ENCODE measurements around the gene RPA1.
"Not testable (repeated sequence)": the region's sequence is repeated elsewhere in the genome, so short reads cannot be mapped to it uniquely, and the experiment has no call there.

Gene RPA1

DNA sequence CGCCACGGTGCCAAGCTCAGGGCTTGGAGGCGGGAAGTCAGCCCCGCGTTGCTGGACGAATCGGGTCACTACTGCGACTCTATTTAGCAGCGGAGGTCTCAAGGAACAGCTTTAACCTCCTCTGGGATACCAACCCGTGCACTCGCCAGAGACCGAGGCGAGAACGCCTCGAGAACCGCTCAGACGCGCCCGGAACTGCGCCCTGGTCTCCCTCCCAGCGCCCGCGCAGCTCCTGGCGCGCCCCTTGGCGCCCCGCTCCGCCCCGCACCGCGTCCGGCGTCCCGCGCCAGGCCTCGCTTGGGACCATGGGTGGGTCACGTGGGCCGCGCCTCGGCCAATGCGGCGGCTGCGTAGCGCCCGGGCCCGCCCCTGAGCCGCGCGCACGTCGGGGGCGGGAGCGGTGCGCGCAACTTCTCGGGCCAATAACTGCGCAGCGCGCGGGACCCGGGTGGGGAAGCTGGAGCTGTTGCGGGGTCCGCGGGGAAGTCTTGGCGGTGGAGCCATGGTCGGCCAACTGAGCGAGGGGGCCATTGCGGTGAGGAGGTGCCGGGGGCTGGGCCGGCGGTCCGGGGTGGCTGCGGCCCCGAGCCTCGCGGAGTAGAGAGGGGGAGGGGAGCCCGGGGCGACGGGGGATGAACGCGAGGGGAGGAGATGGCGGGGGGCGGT is at the start of gene RPA1, which contains the start of gene SMYD4:
Gene RPA1 (plus strand): TSS at position 414 of the 666 bp plus-strand sequence. CDS start 89 bp downstream, at position 503.
Gene SMYD4 (minus strand): TSS at position 311 of the 666 bp plus-strand sequence. CDS start 1,908 bp downstream, outside the sequence.
- DNase-seq (ENCODE audit: low spot score) = peak; percentile 84

DNA sequence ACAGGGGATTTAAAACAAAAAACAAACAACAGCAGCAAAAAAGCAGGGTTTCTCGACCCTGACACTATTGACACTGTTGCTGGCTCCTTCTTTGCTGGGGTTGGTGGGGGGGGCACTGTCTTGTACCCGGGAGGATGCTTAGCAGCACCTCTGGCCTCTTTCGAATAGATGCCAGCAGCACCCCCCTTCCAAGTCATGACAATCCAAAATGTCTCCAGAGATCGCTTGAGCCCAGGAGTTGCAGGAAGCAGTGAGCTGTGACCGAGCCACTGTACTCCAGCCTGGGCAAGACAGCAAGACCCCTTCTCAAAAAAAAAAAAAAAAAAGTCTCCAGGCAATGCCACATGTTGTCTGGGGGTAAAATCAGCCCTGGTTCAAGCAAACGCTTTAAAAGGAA is 47.6 kb upstream of the RPA1 start:
- DNase-seq (ENCODE audit: low spot score) = no peak

DNA sequence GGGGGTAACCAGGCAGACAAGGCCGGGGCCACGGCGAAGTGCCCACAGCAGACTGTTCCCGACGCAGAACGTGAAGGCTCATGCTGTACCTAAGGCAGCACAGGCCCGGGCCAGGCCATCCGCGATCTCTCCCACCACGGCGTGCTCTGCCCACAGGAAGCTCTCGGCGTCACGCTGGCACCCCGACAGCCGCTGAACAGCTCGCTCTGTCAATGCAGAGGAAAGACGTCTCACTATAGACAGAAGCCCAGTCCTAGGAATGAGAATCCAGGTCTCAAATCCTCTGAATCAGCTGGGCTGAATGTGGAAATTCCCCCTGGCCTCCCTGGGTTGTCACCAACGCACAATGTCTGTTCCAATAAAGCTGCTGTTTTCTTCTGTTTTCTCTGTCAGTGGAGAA is 46.5 kb upstream of the RPA1 start:
- DNase-seq (ENCODE audit: low spot score) = no peak

DNA sequence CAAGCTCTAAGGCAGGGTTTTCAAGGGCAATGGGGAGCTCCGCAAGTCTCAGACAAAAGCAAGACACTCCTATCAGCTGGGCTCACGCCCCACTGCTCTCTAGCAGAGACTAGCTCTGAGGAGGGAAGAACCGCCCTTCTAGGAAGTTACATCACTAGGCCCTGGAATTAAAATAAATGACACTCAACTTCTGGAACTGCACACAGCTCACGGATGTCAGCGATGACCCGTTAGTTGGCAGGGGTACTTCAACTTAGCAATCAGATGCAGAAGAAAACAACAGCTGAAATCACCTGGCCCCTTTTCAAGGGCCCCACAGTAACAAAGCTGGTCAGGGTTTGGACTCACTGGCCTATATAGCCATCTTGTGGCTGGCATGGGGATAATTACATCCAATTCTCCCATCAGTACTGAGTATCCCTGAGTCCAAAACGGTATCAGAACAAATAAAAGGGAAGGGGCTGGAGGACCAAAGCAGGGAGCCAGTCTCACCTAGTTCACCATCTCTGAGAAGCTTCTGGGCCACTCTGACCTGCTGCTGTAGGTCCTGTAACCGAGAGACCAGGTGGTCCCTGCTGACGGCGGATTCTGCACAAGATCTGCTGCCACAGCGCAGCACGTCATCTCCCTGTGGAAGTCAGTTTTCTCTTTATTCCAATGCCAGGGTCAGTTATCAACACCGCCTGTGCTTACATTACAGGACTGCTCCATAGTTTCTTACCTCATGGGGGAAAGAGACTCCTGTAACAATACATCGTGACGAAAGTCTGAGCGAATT is 45.8 kb upstream of the RPA1 start:
- DNase-seq (ENCODE audit: low spot score) = peak; percentile 47

DNA sequence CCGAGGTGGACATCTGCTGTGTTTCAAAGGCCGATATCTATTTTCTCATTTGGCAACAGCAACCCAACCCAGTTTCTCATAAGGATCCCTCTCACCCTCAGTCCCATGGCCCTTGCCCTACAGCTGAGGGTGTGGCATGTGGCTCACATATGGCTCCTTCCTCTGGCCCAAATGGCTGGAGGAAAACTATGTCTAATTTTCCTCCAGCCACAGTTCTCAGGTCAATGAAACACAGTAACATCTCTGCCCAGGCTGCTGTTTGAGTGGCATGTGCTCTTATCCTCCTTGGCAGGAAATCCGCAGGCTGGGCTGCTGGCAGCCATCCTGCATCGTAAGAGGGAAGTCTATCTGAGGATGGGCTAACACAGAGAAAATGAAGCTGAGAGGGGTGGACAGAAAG is 43.9 kb upstream of the RPA1 start:
- no peak for DNase-seq (ENCODE audit: low spot score)

DNA sequence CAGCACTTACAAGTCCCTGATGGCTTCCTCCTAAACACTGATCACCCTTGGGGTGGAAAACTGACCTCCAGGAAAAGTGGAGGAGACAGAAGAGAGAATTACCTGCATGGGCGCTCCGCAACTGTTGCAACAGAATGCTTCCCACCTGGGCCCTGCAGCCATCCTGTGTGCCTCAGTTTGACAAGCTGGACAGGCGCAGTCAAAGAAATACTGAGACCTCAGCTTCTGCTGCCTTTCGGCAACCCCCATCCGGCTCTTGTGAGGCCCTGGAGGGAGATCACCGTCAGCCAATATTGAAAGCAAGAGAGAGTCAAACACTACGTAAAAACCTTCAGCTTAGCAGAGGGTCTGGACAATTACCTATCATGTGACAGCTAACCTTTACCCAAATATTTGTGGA is 43.1 kb upstream of the RPA1 start:
- DNase-seq (ENCODE audit: low spot score) = no peak

DNA sequence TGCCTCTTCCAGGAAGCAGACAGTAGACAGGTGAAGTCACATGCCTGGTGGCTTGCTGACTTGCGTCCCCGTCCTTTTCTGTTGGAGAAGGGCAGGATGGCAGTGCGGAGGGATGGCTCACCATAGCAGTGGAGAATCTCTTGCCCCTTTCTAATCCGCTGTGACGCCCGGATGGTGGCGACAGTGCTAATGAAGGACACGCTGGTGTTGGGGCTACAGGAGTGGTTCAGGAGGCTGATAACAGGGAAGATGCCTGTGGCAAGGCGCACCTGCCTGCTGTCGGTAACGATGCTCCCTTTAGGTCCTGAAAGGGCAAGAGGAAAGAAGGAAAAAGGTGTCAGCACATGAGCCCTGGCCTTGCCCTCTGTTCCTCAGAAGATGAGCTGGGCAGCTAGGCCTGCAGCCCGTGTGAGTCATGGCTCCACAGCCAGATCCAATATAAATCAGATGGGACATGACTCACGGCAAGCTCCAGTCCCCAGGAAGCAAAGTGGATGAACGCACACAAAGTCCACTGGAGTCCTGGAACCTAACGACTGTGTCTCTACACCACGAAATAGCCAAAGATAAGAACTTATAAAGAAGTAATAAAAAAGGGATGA is 42.4 kb upstream of the RPA1 start:
- no peak for DNase-seq (ENCODE audit: low spot score)

DNA sequence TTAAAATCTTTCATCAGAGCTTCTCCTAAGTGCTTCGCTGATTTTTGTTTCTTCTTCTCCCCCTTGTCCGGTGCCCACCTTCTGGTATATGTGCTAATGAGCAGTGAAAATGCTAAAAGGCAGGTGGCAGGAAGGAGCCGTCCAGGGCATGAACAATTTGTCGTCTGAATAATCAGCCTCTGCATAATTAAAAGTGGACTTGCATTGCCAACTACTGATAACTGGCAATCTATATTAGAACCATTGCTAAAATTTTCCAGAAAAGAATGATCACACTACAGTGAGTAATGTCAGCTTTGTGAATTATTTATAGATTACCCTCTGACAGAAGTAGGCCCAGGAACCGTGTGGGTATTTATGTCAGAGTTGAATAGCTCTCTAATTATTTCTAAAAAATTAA is 39.9 kb upstream of the RPA1 start:
- DNase-seq (ENCODE audit: low spot score) = no peak

DNA sequence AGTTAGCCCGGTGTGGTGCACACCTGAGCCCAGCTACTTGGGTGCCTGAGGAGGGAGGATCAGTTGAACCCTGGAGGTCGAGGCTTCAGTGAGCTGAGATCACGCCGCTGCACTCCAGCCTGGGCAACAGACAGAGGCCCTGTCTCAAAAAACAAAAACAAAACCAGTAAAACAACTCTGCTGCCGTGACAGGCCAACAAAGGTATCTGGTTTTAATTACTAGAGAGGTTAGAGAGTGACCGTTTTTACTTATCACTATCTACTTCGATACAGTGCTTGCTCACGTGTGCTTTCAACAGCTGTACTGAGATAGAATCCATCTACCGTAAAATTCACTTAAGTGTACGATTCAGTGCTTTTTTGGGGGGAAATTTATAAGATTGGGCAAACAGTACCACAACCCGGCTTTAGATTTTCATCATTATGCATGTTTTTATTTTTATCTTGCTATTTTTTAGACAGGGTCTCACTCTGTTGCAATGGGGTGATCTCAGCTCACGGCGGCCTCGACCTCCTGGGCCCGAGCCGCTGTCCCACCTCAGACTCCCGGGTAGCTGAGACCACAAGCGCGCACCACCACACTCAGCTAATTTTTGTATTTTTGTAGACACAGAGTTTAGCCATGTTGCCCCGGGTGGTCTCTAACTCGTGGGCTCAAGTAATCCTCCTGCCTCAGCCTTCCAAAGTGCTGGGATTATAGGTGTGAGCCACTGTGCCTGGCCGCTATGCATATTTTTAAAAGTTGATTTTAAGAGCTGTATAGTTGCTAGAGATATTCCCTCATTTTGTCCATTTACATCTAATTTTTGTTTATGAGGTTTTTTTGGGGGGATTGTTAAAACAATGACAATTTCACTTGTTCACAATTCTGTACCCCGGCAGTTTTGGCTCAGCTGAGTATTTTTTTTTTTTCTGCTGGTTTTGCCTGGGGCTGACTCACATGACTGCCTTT is 37.0 kb upstream of the RPA1 start:
- no peak for DNase-seq (ENCODE audit: low spot score)

DNA sequence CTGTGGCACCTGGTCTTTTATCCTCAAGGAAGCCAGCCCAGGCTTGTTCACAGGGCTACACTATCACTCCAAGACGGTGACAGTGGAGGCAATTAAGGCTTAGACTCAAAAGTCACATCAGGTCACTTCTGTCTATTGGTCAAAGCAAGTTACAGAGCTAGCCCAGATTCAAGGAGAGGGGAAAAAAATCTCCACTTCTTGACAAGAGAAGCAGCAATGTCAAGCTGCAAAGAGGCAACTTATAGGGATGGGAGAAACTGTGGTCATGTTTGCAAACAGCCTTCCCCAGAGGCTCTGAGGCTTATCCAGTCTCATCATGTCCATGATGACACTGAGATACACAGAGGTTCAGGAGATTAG is 36.4 kb upstream of the RPA1 start:
- no peak for DNase-seq (ENCODE audit: low spot score)

DNA sequence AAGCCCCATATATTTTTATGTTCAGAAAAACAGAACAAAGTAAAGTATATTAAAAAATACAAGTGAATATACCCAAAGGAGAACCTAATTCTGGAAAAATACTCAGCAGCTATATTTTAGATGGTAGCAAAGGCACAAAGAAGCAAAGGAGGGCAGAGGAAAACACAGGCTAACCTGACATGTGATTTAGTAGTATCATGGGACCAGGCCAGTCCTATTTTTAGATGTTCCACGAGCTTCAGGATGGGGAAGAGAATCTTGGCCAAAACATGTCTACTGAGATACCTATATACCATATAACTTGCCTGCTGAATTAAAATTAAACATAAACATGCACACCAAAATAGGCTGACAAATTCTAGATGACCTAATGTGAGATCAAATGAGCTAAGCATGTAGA is 33.0 kb upstream of the RPA1 start:
- peak; percentile 49 for DNase-seq (ENCODE audit: low spot score)

DNA sequence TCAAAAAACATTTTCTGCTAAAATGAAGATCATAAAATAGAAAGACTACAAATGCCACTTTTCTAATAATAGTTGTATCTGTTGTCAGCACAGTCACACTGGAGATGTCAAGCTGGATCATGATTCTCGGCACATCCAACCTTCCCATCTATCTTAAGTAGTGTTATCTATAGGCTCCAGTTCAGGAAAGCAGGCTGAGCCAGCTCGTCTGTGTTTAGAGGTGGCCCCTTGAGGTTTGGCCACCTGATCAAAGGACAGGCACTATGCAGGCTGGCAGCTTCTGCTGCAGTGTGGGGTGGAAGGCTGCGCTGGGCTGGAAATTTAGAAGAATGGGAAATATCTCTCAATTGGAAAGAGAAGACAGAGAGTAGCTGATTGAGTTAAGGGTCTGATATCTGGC is 32.5 kb upstream of the RPA1 start:
- no peak for DNase-seq (ENCODE audit: low spot score)

DNA sequence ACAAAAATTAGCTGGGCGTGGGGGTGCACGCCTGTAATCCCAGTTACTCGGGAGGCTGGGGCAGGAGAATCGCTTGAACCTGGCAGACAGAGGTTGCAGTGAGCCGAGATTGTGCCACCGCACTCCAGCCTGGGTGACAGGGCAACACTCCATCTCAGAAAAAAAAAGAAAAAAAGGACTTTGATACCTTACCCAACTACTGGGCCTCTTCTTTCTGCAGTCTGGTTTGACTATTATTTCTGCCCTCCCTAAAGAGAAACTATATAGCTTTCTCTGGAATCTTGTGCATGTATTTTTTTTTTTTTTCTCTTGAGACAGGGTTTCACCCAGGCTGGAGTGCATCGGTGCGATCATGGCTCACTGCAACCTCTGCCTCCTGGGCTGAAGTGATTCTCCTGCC is 32.0 kb upstream of the RPA1 start:
- not testable (repeated sequence) for DNase-seq (ENCODE audit: low spot score)

DNA sequence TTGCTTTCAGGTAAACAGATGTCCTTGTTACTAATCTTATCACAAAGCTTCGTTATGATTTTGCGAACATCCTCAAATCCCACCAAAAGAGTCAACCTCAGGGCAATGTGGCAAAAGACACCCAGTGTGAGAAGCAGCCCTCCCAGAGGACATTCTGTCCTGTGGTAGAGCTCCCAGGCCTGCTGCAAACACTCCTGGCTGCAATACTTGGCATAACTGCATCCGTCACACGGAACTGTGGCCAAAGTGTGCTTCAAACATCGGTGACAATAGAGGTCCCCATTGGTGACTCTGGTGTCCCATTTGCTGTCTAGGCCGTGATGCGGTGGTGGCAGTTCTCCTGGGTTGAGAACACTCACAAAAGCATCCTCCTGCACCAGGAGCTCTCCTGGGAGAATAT is 29.6 kb upstream of the RPA1 start:
- no peak for DNase-seq (ENCODE audit: low spot score)

DNA sequence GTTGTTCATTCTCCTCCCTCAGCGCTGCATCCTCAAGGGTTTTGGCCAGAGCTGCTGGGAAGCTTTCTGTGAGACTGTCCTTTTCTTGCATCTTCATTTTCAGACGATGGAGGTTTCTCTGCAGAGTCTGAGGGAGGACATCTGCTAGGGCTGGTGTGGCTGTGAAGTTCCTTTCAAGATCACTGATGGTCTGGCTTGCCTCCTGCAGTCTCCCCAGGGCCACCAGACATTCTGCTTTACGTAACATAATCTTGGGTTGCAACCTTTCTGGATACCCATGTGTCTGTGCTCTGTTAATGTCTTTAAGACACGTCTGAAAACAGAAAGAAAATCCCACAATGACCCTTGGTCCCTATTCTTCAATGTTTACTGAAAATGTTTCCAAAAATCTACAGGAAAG is 29.1 kb upstream of the RPA1 start:
- DNase-seq (ENCODE audit: low spot score) = no peak

DNA sequence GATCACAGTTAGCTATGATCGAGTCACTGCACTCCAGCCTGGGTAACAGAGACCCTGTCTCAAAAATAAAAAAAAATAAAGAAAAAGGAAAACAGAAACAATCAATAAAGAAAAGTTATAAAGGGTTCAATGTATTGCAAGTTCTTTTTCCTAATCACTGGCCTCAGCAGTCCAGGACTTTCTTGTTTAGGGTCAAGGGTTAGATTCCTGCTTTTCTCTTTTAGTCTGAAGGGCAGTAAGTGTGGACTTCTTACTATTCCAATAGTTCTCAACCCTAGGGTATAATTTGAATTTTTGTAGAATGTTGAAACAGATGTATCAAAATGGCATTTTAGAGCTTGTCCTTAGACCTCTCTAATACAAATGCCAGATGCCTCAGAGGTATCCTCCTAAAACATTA is 27.4 kb upstream of the RPA1 start:
- DNase-seq (ENCODE audit: low spot score) = no peak

DNA sequence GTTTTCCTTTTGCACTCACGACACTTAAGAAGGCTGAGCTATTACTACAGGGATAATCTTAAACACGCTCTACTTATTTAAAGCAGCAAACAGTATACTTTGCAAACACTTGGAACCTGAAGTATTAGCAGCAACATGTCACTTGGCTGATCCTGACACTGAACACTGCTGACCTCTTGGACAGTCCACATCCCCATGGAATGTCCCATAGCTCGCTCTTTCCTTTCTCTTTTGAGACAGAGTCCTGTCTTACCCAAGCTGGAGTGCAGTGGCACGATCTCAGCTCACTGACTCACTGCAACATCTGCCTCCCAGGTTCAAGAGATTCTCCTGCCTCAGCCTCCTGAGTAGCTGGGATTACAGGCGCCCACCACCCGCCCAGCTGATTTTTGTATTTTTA is 26.5 kb upstream of the RPA1 start:
- no peak for DNase-seq (ENCODE audit: low spot score)

DNA sequence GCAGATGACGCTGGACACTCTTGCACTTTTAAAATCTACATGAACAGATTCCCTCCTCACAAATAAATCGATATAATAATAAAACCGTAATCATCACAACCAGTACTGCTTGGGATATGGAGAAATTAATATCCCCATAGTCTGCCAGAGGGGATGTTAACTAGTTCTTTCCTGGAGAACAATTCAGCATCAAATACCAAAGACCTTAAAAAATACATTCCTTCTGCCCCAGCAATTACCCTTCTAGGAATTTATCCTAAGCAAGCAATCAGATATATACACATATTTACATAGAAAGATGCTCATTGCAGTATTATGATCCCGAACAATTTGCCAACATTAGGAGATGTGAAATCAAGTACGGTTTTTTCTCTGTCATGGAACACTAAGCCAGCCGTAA is 21.9 kb upstream of the RPA1 start:
- DNase-seq (ENCODE audit: low spot score) = no peak

DNA sequence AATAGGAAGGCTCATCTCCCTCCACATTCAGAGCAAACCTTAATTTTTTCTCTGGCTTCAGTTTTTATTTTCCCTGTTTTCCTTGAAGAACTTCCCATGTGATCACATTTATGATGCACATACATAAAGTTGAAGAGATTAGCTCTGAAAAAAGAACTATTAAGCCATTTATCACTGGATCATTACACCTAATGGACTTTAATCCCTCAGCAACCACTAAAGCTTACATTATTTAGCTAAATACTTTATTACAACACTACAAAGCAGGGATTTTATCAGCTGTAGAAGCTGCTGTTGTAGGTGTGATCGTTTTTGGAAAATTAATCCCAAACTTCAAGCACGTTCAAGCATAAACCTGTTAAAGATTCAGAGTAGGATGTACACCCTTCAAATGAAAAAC is 21.2 kb upstream of the RPA1 start:
- no peak for DNase-seq (ENCODE audit: low spot score)

DNA sequence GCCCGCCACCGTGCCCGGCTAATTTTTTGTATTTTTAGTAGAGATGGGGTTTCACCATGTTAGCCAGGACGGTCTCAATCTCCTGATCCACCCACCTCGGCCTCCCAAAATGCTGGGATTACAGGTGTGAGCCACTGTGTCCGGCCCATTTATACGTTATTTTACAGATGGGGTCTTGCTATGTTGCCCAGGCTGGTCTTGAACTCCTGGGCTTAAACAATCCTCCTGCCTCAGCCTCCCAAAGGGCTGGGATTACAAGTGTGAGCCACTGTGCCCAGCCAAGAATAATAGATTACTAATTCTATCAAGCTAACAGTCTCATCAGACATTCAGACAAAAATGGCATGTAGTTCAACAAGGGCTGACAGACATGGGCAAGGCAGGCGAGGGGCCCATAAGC is 20.0 kb upstream of the RPA1 start:
- DNase-seq (ENCODE audit: low spot score) = not testable (repeated sequence)

DNA sequence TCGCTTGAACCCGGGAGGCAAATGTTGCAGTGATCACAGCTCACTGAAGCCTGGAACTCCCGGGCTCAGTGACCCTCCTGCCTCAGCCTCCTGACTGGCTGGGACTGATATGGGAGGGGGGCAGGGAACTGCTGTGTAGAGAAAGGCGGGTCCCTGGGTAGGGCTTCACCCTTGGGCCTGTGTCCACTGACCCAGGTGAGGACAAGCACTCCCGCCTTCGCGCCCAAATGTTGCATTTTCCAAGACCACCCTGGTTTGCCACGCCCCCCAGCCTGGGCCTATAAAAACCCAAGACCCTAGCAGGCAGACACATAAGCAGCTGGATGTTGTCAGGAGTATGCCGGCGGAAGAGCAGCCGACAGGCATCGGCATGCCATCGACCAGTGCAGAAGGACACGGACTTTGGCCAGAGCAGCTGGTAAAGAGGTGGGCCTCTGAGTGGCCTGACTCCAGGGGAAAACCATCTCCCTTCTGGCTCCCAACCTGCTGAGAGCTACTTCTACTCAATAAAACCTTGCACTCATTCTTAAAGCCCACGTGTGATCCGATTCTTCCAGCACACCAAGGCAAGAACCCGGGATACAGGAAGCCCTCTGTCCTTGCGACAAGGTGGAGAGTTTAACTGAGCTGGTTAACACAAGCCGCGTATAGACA is 19.2 kb upstream of the RPA1 start:
- no peak for DNase-seq (ENCODE audit: low spot score)

DNA sequence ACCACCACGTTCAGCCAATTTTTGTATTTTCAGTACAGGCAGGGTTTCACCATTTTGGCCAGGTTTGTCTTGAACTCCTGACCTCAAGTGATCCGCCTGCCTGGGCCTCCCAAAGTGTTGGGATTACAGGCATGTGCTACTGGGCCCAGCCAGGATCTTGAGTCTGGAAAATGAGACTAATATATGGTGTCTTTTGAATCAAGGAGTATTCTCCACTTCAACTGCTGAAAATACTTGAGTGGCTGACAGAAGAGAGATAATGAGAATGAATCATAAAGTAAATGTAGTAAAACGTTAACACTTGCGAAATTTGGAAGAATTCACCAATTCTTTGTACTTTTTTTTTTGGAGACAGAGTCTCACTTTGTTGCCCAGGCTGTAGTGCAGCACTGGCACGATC is 16.7 kb upstream of the RPA1 start:
- no peak for DNase-seq (ENCODE audit: low spot score)

Measured in globus pallidus (tissue), 1 donor.